Transverse colon (tissue), 3 donors: ENCODE results near the gene AHNAK.

Experiments used
- CTCF ChIP-seq, 5 experiments: fragments of 200-600 bp in 3 of 5; fragments of 450-650 bp in 2 of 5; sonication (generic) in 3 of 5; IDR thresholded peaks; 1 replicate in 2 of 5; 2 replicates in 3 of 5; pipeline ENCODE4 v1.5.1; 2016 to 2017; ENCODE audit warnings: antibody characterized with exemption in 5 of 5, inconsistent platforms in 3 of 5, mild to moderate bottlenecking in 2 of 5, moderate library complexity in 1 of 5
- EP300 ChIP-seq: sonication (generic); formaldehyde crosslinking; IDR thresholded peaks from one replicate; pipeline ENCODE4 v1.6.1; 2017; ENCODE audit warnings: antibody characterized with exemption, low read depth
- POLR2A ChIP-seq: fragments of 450-650 bp; IDR thresholded peaks from one replicate; pipeline ENCODE4 v1.6.1; 2016; ENCODE audit warnings: antibody characterized with exemption, mild to moderate bottlenecking, moderate library complexity

GRCh38 chr11:62400760-62401159, 145.8 kb downstream of the AHNAK start:
- TF ChIP-seq CTCF (IDR thresholded peaks at IDR 0.05) (no peak), POLR2A (no peak), EP300 (no peak)
